Measurements from ENCODE around the gene NDUFC2. TPM values are rescaled to one million over a fixed set of nuclear protein-coding genes. Genes with fewer than 3 reads are reported as not detected.

Gene NDUFC2
- total and polyA plus RNA-seq, 11 donors, result 164 to 351 (median 258) TPM

DNA sequence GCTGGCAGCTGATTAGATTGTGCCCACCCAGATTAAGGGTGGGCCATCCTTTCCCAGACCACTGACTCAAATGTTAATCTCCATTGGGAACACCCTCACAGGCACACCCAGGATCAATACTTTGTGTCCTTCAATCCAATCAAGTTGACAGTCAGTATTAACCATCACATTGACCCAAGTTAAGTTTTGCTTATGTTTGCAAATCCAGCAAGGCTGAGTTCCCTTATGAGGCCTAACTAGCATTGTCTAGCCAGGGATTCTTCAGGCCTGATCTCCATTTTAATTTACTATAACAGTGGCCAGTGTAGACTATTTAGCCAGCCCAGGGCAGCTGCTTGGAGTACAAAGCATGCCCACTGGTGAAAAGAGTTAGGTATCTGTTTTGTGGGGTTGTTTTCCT, 54.3 kb downstream of the NDUFC2 start:
- Histone ChIP-seq H3K4me1 (peaks cover 0 to 11% (median 2%) of the 10 kb centered on the region in 12 donors), H3K4me3 (no peak overlapping the region), H3K36me3 (no peaks in the 10 kb centered on the region), H3K27ac (no peak overlapping the region), H3K27me3 (peaks cover 0 to 9% (median 0%) of the 10 kb centered on the region in 9 donors), H3K9me3 (no peaks in the 10 kb centered on the region)
- no peak for ATAC-seq
- DNase-seq, result no peak
- TF ChIP-seq POLR2A (IDR thresholded peaks at IDR 0.05), result no peak
- TF ChIP-seq, protein P1, sequence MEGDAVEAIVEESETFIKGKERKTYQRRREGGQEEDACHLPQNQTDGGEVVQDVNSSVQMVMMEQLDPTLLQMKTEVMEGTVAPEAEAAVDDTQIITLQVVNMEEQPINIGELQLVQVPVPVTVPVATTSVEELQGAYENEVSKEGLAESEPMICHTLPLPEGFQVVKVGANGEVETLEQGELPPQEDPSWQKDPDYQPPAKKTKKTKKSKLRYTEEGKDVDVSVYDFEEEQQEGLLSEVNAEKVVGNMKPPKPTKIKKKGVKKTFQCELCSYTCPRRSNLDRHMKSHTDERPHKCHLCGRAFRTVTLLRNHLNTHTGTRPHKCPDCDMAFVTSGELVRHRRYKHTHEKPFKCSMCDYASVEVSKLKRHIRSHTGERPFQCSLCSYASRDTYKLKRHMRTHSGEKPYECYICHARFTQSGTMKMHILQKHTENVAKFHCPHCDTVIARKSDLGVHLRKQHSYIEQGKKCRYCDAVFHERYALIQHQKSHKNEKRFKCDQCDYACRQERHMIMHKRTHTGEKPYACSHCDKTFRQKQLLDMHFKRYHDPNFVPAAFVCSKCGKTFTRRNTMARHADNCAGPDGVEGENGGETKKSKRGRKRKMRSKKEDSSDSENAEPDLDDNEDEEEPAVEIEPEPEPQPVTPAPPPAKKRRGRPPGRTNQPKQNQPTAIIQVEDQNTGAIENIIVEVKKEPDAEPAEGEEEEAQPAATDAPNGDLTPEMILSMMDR (IDR thresholded peaks at IDR 0.05), result no peak
- intact Hi-C loops (cut with DNase I), result no loop called here

DNA sequence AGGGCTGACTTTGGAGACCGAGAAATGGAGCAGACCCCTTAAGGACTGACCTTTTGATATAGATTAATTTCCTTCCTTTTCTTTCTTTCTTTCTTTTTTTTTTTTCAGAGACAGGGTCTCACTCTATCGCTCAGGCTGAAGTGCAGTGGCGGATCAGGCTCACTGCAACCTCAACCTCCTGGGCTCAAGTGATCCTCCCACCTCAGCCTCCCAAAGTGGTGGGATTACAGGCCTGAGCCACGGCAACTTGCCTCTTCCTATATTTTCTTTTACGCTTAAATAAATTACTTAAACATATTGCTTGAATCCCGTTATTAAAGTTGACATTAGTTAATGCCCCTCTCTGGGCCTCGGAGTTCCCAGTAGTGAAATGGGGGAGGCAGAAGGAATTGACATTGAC, 56.2 kb downstream of the NDUFC2 start:
- WGBS, 4 donors, result 80 to 85% (median 83%) methylated on average over 7 of the region's 7 CpGs
- peak overlapping the region in 11 of 12 donors; percentile 17 to 57 (median 47) for H3K4me3 ChIP-seq

DNA sequence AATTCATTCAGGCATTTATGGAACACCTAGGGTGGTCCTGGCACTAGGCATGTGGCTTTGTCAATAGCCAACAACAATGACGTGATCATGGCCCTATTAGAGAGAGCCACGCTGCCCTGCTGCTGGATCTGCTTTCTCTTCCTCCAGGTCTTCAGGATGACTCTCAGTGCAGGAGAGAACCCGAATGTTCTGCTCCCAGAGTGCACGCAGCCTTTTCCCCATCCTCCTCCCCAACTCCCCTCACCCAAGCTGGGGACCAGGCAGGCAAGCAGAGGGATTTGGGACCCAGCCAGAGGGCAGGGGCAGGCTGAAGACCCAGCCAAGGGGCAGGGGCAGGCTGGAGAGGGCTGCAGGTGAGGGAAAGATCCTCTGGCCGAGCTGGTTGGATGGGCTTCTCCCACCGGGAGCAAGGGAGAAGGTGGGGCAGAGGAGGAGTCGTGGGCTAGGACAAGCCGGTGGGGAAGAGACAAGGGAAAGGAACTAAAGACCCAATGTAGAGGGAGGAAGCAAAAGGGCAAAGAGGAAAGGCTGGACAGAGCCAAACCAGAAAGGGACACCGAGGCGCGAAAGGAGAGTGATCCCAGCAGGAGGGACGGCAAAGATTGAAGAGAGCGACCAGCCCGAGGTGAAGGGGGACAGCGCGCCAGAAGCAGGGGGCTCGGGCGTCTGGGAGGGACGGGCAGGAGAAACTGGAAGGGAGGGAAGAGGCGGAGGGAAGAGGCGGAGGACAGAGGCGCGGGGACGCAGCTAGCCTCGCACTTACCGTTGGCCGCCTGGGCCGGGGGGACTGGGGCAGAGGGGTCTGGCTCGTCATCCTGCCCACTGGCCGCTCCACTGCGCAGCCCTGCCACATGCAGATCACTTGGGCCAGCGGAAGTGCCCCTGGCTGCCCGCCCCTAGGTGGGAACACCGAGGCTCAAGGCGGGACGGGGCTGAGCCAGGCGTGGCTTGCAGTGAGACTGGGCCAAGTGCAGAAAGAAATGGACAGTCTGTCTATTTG, 57.0 kb downstream of the NDUFC2 start, which contains the start of gene KCTD14:
TSS of gene KCTD14 (minus strand) at position 880 of the 1,000 bp plus-strand sequence. CDS start at position 853, 27 bp downstream.
- Histone ChIP-seq H3K4me3 (peak within 1 kb of the TSS; percentile 17 to 57 (median 47)), H3K4me1 (peaks cover 0 to 8% (median 0%) of the 10 kb centered on the region in 12 donors), H3K27ac (peak within 1 kb of the TSS in 1 of 12 donors; percentile 47), H3K36me3 (no peaks in the 10 kb centered on the region), H3K9me3 (no peaks in the 10 kb centered on the region), H3K27me3 (peaks cover 0 to 9% (median 0%) of the 10 kb centered on the region in 9 donors)
- no peak for TF ChIP-seq POLR2A (IDR thresholded peaks at IDR 0.05)
- ATAC-seq (peak in 3 of 4 donors; percentile 60 to 75 (median 73)), DNase-seq (peak in 1 of 5 donors; percentile 33)
- intact Hi-C loops (cut with DNase I), result no loop called here
- WGBS, 4 donors, result 16 to 19% (median 17%) methylated on average over 37 of the region's 37 CpGs

More for the DNA sequence above, 56.2 kb downstream of the NDUFC2 start:
- ATAC-seq (no peak), DNase-seq (no peak)
- Histone ChIP-seq H3K4me1 (peaks cover 0 to 8% (median 0%) of the 10 kb centered on the region in 12 donors), H3K36me3 (no peaks in the 10 kb centered on the region), H3K27me3 (peaks cover 0 to 9% (median 0%) of the 10 kb centered on the region in 9 donors), H3K27ac (peak overlapping the region in 1 of 12 donors; percentile 47), H3K9me3 (no peaks in the 10 kb centered on the region)
- no peak for TF ChIP-seq POLR2A (IDR thresholded peaks at IDR 0.05)
- TF ChIP-seq, protein P1 (IDR thresholded peaks at IDR 0.05), result no peak
- intact Hi-C loops (cut with DNase I), result no loop called here

DNA sequence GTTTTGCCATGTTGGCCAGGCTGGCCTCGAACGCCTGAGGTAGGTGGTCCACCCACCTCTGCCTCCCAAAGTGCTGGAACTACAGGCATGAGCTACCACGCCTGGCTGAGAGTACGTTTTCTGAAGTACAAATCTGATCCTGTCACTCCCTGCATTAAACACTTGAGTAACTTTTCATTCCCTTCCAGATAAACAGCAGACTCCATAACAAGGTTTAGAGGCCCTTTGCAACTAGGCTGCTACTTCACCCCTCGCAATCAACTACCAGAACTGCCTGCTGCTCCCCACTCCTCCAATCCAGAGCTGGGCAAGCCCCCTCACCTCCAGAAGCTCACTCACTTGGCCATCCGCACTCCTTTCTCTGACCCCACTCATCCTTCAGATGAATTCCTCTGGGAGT, 58.1 kb downstream of the NDUFC2 start:
- WGBS, 4 donors, result 88 to 92% (median 91%) methylated on average over 6 of the region's 6 CpGs
- peaks cover 0 to 8% (median 0%) of the 10 kb centered on the region in 12 donors for H3K4me1 ChIP-seq
- no peaks in the 10 kb centered on the region for H3K36me3 ChIP-seq
- TF ChIP-seq, protein P1 (IDR thresholded peaks at IDR 0.05), result no peak
- TF ChIP-seq POLR2A (IDR thresholded peaks at IDR 0.05), result no peak
- DNase-seq (no peak), ATAC-seq (no peak)
- H3K27me3 ChIP-seq, result peaks cover 0 to 9% (median 0%) of the 10 kb centered on the region in 9 donors
- H3K9me3 ChIP-seq, result no peaks in the 10 kb centered on the region
- H3K4me3 ChIP-seq, result no peak overlapping the region
- no peak overlapping the region for H3K27ac ChIP-seq
- intact Hi-C loops (cut with DNase I), result no loop called here
